ENCODE results near the gene IL1R1.

- TF ChIP-seq MAX (IDR thresholded peaks at IDR 0.05; ENCODE audit: low read depth, low read length) = no peak
- no peak for TF ChIP-seq CTCF (IDR thresholded peaks at IDR 0.05; ENCODE audit: low read depth, low read length)
Measured at GRCh38 chr2:102114290-102114721, 28.2 kb upstream of the IL1R1 start.
